Lower lobe of right lung (tissue), 2 donors: ENCODE data around the gene NYAP2. TPM values are rescaled to one million over a fixed set of nuclear protein-coding genes. Genes with fewer than 3 reads are reported as not detected.

Source experiments
- ATAC-seq, 2 donors: fragments of 200-7000 bp; cut with Tn5 transposase; one replicate each; pipeline ENCODE4 v1.9.1; 2020 to 2022; ENCODE audit warnings: mild to moderate bottlenecking in 2 of 2, moderate library complexity in 2 of 2
- DNase-seq: peaks from one replicate; pipeline ENCODE4 v3.0.0-alpha.2; 2020
- H3K27ac ChIP-seq: fragments of 200-600 bp; one replicate; pipeline ENCODE4 v1.8.0; 2022
- H3K27me3 ChIP-seq: fragments of 200-600 bp; one replicate; pipeline ENCODE4 v1.8.0; 2022; ENCODE audit warnings: low read depth
- H3K36me3 ChIP-seq: fragments of 200-600 bp; one replicate; pipeline ENCODE4 v1.8.0; 2022; ENCODE audit warnings: mild to moderate bottlenecking
- H3K4me1 ChIP-seq: fragments of 200-600 bp; one replicate; pipeline ENCODE4 v1.8.0; 2022
- H3K4me3 ChIP-seq: fragments of 200-600 bp; one replicate; pipeline ENCODE4 v1.8.0; 2022; ENCODE audit warnings: mild to moderate bottlenecking
- H3K9me3 ChIP-seq: fragments of 200-600 bp; one replicate; pipeline ENCODE4 v1.8.0; 2022
- intact Hi-C: fragments of 100-400 bp; cut with DNase I; formaldehyde crosslinking; loops from one replicate; pipeline ENCODE4 v1.11.0; 2022
- total RNA-seq: library from RNA; stranded (reverse); fragmentation: NEBNext Ultra II Directional; extraction: Animal tissue kit (Norgen Biotek cat#: 25700); gene quantifications from one replicate; pipeline ENCODE4 v1.2.1, GENCODE V29; 2021
- TF ChIP-seq, protein P1 (sequence below): fragments of 200-600 bp; IDR thresholded peaks from one replicate; pipeline ENCODE4 v1.8.0; 2022; ENCODE audit warnings: antibody characterized with exemption, mild to moderate bottlenecking
- donor health status: DM: no; HTN: yes; CAD: no; lungs with severe emphysema.

NYAP2 gene
- total RNA-seq, 1 donor from 2014 or later: 1.1 TPM

GRCh38 chr2:225515033-225515432, 115.5 kb downstream of the NYAP2 start:
- intact Hi-C loops: no loop called here
- Histone ChIP-seq H3K27ac (no peak overlapping the region), H3K4me1 (no peaks in the 10 kb centered on the region), H3K27me3 (no peaks in the 10 kb centered on the region), H3K4me3 (no peak overlapping the region), H3K36me3 (no peaks in the 10 kb centered on the region), H3K9me3 (no peaks in the 10 kb centered on the region)
- no peak for DNase-seq
- no peak for ATAC-seq
- TF ChIP-seq, protein P1, sequence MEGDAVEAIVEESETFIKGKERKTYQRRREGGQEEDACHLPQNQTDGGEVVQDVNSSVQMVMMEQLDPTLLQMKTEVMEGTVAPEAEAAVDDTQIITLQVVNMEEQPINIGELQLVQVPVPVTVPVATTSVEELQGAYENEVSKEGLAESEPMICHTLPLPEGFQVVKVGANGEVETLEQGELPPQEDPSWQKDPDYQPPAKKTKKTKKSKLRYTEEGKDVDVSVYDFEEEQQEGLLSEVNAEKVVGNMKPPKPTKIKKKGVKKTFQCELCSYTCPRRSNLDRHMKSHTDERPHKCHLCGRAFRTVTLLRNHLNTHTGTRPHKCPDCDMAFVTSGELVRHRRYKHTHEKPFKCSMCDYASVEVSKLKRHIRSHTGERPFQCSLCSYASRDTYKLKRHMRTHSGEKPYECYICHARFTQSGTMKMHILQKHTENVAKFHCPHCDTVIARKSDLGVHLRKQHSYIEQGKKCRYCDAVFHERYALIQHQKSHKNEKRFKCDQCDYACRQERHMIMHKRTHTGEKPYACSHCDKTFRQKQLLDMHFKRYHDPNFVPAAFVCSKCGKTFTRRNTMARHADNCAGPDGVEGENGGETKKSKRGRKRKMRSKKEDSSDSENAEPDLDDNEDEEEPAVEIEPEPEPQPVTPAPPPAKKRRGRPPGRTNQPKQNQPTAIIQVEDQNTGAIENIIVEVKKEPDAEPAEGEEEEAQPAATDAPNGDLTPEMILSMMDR: no peak

DNA sequence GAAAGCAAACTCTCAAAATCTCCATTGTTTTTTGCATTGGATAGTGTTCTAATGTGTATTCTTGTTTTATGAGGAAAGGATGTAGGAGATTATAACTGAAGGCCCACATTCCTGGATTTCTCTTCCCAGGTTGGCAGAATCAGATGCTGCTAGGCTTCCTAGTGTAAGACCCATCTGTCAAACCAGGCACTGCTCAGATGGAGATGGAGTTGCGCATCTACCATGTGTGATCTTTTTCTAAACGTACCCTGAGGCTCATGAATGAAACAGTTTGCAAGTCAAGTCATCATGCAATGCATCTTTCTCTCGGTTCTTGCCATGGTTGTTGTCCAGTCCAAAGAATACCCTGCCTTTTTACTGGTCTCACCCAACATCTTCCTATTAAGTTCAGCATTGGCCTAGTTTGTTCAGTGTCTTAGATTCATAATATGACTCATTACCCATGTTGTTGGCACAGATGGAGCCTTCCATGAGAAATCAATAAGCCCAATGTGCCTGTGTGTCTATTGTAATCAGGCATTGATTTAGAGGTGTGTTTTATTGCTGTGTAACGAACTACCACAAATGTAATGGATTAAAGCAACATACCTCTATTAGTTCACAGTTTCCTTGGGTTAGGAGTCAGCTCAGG, 127.4 kb downstream of the NYAP2 start:
- Histone ChIP-seq H3K36me3 (no peaks in the 10 kb centered on the region), H3K4me1 (no peaks in the 10 kb centered on the region), H3K9me3 (no peaks in the 10 kb centered on the region), H3K4me3 (no peak overlapping the region), H3K27ac (no peak overlapping the region), H3K27me3 (no peaks in the 10 kb centered on the region)
- TF ChIP-seq, protein P1: no peak
- no peak for ATAC-seq
- DNase-seq: no peak
- intact Hi-C loops: no loop called here

DNA sequence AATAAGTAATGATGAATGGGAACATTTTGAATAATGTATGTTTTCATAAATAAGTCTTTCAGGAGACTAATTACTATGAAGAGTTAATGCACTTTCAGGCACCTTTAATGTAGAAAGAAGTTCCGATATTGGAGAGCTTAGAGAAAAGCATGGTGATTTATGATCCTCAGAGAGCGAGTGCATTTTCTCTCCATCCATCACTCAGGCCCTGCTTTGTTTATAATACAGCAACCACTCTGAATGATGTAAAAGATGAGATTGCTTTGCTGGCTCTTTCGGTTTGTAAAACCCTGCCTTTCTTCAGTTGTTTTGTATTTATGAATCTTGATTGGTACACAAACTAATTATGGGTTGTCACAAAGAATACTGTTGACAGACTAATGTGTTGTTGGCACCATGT, 132.0 kb downstream of the NYAP2 start:
- ATAC-seq (no peak), DNase-seq (no peak)
- intact Hi-C loops: no loop called here
- TF ChIP-seq, protein P1: no peak
- no peak overlapping the region for H3K4me3 ChIP-seq
- no peaks in the 10 kb centered on the region for H3K36me3 ChIP-seq
- H3K27ac ChIP-seq: no peak overlapping the region
- no peaks in the 10 kb centered on the region for H3K9me3 ChIP-seq
- no peaks in the 10 kb centered on the region for H3K4me1 ChIP-seq
- H3K27me3 ChIP-seq: no peaks in the 10 kb centered on the region

DNA sequence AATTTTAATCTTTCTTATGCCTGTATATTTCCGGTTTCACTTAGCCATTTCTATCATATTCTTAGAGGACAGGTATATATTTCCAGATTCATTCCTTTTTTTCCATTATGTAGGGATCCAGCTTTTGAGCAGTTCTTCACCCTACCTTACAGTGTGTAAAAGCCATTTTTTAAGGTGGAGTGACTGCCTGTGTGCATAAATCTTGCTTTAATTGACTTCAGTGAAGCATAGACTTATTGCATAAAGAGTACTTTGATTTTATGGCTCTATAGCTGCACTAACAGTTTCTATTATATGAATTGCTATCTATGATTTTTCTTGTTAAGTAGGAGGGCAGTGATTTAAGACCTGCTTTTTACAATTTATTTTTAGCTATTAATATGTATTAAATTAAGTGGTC, 132.6 kb downstream of the NYAP2 start:
- no peak for ATAC-seq
- DNase-seq: no peak

DNA sequence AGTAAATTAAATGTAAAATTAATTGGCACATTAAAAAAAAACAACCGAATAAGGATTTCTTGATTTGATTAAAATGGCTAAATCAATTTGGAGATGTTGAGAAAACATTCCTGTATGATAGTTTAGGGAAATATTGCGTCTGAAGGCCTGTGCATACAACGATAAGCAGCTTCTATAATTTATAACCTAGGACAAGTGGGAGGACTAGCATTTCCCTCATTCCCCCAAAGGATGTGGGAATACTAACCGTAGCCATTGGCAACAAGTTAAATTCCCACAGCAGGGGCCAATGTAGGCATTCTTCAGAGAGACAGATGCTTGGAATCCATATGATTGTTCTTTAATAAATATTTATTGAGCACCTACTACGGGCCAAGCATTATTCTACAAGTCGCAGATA, 134.5 kb downstream of the NYAP2 start:
- Histone ChIP-seq H3K36me3 (no peaks in the 10 kb centered on the region), H3K27me3 (no peaks in the 10 kb centered on the region), H3K27ac (no peak overlapping the region), H3K9me3 (no peaks in the 10 kb centered on the region), H3K4me3 (no peak overlapping the region), H3K4me1 (no peaks in the 10 kb centered on the region)
- TF ChIP-seq, protein P1: no peak
- ATAC-seq (no peak), DNase-seq (no peak)
- intact Hi-C loops: no loop called here

More for the DNA sequence above, 132.6 kb downstream of the NYAP2 start:
- intact Hi-C loops: no loop called here
- TF ChIP-seq, protein P1: no peak
- Histone ChIP-seq H3K4me3 (no peak overlapping the region), H3K4me1 (no peaks in the 10 kb centered on the region), H3K36me3 (no peaks in the 10 kb centered on the region), H3K27ac (no peak overlapping the region), H3K9me3 (no peaks in the 10 kb centered on the region), H3K27me3 (no peaks in the 10 kb centered on the region)
